WTC11 (cell line): ENCODE results near the gene HAO2.

ENCODE experiments used
- KAT7 ChIP-seq: sonication (generic); formaldehyde crosslinking; IDR thresholded peaks from 2 replicates; pipeline ENCODE4 v1.8.1; 2023; ENCODE audit warnings: missing genetic modification reagents, mild to moderate bottlenecking, borderline replicate concordance
- SMAD3 ChIP-seq: sonication (generic); formaldehyde crosslinking; IDR thresholded peaks from 2 replicates; pipeline ENCODE4 v1.8.0; 2022; ENCODE audit warnings: missing genetic modification reagents, mild to moderate bottlenecking, borderline replicate concordance
- ZNF671 ChIP-seq: fragments of 250-450 bp; sonication (Bioruptor Pico); IDR thresholded peaks from 2 replicates; pipeline ENCODE4 v1.8.0; 2021; ENCODE audit warnings: mild to moderate bottlenecking
- TF ChIP-seq, protein P1 (sequence below): sonication (generic); formaldehyde crosslinking; IDR thresholded peaks from 2 replicates; pipeline ENCODE4 v1.8.1; 2022; ENCODE audit warnings: mild to moderate bottlenecking, missing genetic modification reagents, moderate library complexity, borderline replicate concordance
- TF ChIP-seq, protein P2 (sequence below): sonication (generic); formaldehyde crosslinking; IDR thresholded peaks from 2 replicates; pipeline ENCODE4 v1.8.0; 2023; ENCODE audit warnings: missing genetic modification reagents

GRCh38 chr1:119332622-119333021, 36.0 kb upstream of the HAO2 start:
- TF ChIP-seq SMAD3 = no peak
- TF ChIP-seq, protein P1, sequence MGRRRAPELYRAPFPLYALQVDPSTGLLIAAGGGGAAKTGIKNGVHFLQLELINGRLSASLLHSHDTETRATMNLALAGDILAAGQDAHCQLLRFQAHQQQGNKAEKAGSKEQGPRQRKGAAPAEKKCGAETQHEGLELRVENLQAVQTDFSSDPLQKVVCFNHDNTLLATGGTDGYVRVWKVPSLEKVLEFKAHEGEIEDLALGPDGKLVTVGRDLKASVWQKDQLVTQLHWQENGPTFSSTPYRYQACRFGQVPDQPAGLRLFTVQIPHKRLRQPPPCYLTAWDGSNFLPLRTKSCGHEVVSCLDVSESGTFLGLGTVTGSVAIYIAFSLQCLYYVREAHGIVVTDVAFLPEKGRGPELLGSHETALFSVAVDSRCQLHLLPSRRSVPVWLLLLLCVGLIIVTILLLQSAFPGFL (CRISPR knock-in tag) = no peak
- TF ChIP-seq, protein P2, sequence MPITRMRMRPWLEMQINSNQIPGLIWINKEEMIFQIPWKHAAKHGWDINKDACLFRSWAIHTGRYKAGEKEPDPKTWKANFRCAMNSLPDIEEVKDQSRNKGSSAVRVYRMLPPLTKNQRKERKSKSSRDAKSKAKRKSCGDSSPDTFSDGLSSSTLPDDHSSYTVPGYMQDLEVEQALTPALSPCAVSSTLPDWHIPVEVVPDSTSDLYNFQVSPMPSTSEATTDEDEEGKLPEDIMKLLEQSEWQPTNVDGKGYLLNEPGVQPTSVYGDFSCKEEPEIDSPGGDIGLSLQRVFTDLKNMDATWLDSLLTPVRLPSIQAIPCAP (CRISPR knock-in tag) = no peak
- no peak for TF ChIP-seq KAT7 (CRISPR knock-in tag)
- TF ChIP-seq ZNF671 (CRISPR knock-in tag) = no peak
